ENCODE data around the gene RNF40. TPM values are rescaled to one million over a fixed set of nuclear protein-coding genes. Genes with fewer than 3 reads are reported as not detected.

Gene RNF40
- total RNA-seq, 2 donors from 2014 or later = 109 to 112 TPM

- TF ChIP-seq, protein P1, sequence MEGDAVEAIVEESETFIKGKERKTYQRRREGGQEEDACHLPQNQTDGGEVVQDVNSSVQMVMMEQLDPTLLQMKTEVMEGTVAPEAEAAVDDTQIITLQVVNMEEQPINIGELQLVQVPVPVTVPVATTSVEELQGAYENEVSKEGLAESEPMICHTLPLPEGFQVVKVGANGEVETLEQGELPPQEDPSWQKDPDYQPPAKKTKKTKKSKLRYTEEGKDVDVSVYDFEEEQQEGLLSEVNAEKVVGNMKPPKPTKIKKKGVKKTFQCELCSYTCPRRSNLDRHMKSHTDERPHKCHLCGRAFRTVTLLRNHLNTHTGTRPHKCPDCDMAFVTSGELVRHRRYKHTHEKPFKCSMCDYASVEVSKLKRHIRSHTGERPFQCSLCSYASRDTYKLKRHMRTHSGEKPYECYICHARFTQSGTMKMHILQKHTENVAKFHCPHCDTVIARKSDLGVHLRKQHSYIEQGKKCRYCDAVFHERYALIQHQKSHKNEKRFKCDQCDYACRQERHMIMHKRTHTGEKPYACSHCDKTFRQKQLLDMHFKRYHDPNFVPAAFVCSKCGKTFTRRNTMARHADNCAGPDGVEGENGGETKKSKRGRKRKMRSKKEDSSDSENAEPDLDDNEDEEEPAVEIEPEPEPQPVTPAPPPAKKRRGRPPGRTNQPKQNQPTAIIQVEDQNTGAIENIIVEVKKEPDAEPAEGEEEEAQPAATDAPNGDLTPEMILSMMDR (IDR thresholded peaks at IDR 0.05) = no peak
- Histone ChIP-seq H3K4me1 (ENCODE audit: control insufficient read depth in 1 of 2, low read depth in 2 of 2) (no peaks in the 10 kb centered on the region), H3K27ac (no peak overlapping the region), H3K4me3 (no peak overlapping the region), H3K9me3 (no peaks in the 10 kb centered on the region), H3K36me3 (peaks cover 70% of the 10 kb centered on the region), H3K27me3 (replicated peaks; ENCODE audit: insufficient read depth) (no peaks in the 10 kb centered on the region)
- DNase-seq (ENCODE audit: low spot score) (no peak), ATAC-seq (ENCODE audit: insufficient number of reproducible peaks, low FRiP score, low read depth) (no peak)
These were observed 40.5 kb upstream of the RNF40 start for GRCh38 chr16:30721606-30722005.

DNA sequence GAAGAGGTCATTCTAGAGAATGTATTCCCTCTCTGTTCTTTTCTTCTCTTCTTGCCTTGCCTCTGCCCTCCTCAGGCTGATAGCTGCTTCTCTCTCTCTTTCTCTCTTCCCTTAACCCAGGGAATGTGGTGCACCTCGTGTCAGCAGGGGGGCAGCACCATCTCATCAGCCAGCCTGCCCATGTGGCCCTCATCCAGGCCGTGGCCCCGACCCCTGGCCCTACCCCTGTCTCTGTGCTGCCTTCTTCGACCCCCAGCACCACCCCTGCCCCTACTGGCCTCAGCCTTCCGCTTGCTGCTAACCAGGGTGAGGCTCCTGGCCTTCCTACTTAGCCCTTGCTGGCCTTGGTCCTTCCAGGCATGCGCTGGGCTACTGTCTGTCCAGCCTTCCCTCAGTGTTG lies 39.7 kb upstream of the RNF40 start:
- Histone ChIP-seq H3K36me3 (peaks cover 64% of the 10 kb centered on the region), H3K27me3 (replicated peaks; ENCODE audit: insufficient read depth) (no peaks in the 10 kb centered on the region), H3K9me3 (no peaks in the 10 kb centered on the region), H3K27ac (no peak overlapping the region), H3K4me3 (no peak overlapping the region), H3K4me1 (ENCODE audit: control insufficient read depth in 1 of 2, low read depth in 2 of 2) (no peaks in the 10 kb centered on the region)
- TF ChIP-seq, protein P1 (IDR thresholded peaks at IDR 0.05) = no peak
- DNase-seq (ENCODE audit: low spot score) (no peak), ATAC-seq (ENCODE audit: insufficient number of reproducible peaks, low FRiP score, low read depth) (no peak)

DNA sequence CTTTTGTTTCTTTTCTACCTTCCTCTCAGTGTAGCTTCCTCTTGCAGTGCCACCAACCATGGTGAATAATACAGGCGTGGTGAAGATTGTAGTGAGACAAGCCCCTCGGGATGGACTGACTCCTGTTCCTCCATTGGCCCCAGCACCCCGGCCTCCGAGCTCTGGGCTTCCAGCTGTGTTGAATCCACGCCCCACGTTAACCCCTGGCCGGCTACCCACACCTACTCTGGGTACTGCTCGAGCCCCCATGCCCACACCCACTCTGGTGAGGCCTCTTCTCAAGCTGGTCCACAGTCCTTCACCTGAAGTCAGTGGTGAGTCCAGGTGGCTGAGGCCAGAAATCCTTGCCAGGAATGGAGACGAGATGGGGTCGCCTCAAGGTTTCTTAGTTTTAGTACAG lies 39.2 kb upstream of the RNF40 start:
- Histone ChIP-seq H3K9me3 (no peaks in the 10 kb centered on the region), H3K27ac (no peak overlapping the region), H3K4me1 (ENCODE audit: control insufficient read depth in 1 of 2, low read depth in 2 of 2) (no peaks in the 10 kb centered on the region), H3K36me3 (peaks cover 63% of the 10 kb centered on the region), H3K27me3 (replicated peaks; ENCODE audit: insufficient read depth) (no peaks in the 10 kb centered on the region), H3K4me3 (no peak overlapping the region)
- no peak for DNase-seq (ENCODE audit: low spot score)
- TF ChIP-seq, protein P1 (IDR thresholded peaks at IDR 0.05) = no peak
- ATAC-seq (ENCODE audit: insufficient number of reproducible peaks, low FRiP score, low read depth) = no peak

GRCh38 chr16:30723725-30724355 lies 38.3 kb upstream of the RNF40 start:
- H3K36me3 ChIP-seq = peaks cover 57% of the 10 kb centered on the region
- no peak overlapping the region for H3K27ac ChIP-seq
- ATAC-seq (ENCODE audit: insufficient number of reproducible peaks, low FRiP score, low read depth) (no peak), DNase-seq (ENCODE audit: low spot score) (no peak)
- no peaks in the 10 kb centered on the region for H3K4me1 ChIP-seq (ENCODE audit: control insufficient read depth in 1 of 2, low read depth in 2 of 2)
- no peaks in the 10 kb centered on the region for H3K9me3 ChIP-seq
- TF ChIP-seq, protein P1 (IDR thresholded peaks at IDR 0.05) = no peak
- no peaks in the 10 kb centered on the region for H3K27me3 ChIP-seq (replicated peaks; ENCODE audit: insufficient read depth)
- H3K4me3 ChIP-seq = no peak overlapping the region

DNA sequence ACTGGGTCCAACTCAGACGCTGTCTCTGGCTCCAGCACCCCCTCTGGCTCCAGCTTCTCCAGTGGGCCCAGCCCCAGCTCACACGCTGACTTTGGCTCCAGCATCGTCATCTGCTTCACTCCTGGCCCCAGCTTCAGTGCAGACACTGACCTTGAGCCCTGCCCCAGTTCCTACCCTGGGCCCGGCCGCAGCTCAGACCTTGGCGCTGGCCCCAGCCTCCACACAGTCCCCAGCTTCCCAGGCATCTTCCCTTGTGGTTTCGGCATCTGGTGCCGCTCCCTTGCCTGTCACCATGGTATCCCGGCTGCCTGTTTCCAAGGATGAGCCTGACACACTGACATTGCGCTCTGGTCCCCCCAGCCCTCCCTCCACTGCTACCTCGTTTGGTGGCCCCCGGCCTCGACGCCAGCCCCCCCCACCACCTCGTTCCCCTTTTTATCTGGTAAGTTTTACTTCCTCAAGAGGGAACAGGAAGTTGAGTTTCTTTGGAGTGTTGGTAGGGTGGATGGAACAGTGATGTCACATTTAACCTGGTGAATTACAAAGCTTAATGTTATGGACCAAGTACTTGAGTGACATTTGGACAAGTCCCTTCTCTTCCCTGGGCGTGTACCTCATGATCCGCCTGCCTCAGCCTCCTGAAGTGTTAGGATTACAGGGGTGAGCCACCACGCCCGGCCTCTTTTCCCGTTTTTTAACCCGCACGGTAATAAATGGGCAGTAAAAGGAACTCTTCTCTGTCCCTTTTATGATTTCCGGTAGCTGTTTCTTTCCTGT lies 37.3 kb upstream of the RNF40 start:
- Histone ChIP-seq H3K4me1 (ENCODE audit: control insufficient read depth in 1 of 2, low read depth in 2 of 2) (no peaks in the 10 kb centered on the region), H3K9me3 (no peaks in the 10 kb centered on the region), H3K27me3 (replicated peaks; ENCODE audit: insufficient read depth) (no peaks in the 10 kb centered on the region), H3K27ac (no peak overlapping the region), H3K36me3 (peaks cover 61% of the 10 kb centered on the region), H3K4me3 (no peak overlapping the region)
- ATAC-seq (ENCODE audit: insufficient number of reproducible peaks, low FRiP score, low read depth) (no peak), DNase-seq (ENCODE audit: low spot score) (no peak)
- TF ChIP-seq, protein P1 (IDR thresholded peaks at IDR 0.05) = no peak

Measured in thoracic aorta (tissue), 2 donors.